ENCODE measurements around the gene PTGER1.
A peak's percentile ranks its signal among the peaks of the same experiment; 100 is the strongest.
"Not testable (repeated sequence)": the region's sequence is repeated elsewhere in the genome, so short reads cannot be mapped to it uniquely, and the experiment has no call there.

The PTGER1 gene

GRCh38 chr19:14475251-14476073, at the start of gene PTGER1:
TSS of gene PTGER1 (minus strand) at chr19:14475354. CDS start at chr19:14474320, 1,034 bp downstream.
- no peak for DNase-seq

DNA sequence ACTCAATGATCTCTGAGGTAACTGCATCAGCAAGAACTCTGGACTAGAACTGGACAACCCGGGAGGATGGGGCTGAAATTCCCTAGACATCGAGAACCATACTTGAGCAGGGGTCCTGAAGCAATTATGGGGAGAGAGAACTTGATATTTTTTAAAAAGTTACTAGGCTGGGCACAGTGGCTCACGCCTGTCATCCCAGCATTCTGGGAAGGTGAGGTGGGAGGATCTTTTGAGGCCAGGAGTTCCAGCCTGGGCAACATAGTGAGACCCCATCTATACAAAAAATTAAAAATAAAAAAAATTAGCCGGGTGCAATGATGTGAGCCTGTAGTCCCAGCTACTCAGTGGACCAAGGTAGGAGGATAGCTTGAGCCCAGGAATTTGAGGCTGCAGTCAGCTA, 45.4 kb upstream of the PTGER1 start:
- no peak for DNase-seq

DNA sequence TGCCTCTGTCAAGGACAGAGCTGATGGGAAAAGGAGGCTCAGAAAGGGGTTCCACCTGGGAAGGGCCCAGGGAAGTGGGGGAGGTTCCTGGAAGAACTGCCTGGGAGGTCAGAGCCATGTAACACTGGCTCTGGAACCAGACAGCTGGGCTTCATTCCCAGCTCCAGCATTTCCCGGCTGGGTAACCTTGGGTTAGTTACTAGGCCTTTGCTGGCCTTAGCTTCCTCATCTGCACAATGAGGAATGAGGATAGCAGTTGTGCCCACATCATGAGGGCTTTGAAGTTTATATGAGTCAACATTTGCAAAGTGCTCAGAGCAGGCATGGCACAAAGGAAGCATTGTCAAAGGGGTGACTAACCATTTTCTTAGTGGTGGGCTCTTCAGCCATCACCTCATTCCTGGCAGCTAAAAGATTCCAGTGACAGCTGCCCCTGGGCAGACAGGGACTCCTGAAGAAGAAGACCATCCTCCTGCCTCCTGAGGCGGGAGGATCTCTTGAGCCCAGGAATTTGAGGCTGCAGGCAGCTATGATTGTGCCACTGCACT, 44.8 kb upstream of the PTGER1 start:
- no peak for DNase-seq

- no peak for DNase-seq
These were observed 44.2 kb upstream of the PTGER1 start for GRCh38 chr19:14519245-14519859.

DNA sequence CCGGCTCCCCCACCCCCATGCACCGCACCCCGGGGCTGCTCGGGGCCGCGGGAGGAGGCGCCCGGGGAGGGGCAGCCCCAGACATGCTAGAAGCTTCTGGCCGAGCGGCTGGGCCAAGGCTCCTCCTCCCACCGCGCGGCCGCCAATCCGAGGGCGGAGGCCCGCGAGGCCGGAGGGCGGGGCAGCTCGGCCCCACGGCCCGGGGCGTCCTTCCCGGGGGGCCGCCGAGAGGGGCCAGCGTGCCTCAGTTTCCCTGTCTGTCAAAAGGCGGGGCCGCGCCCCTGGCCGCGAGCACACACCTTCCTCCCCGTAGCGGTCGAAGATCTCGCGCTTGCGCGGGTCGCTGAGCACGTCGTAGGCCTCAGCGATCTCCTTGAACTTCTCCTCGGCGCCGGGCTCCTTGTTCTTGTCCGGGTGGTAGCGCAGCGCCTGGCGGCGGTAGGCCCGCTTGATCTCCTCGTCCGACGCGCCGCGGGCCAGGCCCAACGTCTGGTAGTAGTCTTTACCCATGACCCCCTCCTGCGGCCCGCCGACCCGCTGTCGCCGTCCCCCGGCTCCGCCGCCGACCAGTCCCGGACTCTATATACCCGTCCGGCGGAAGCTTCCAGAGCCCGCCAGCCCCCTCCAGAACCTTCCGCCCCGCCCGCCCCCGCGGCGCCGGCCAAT, 42.8 kb upstream of the PTGER1 start, which contains the start of gene DNAJB1:
Gene DNAJB1 (minus strand): TSS at position 558 of the 666 bp plus-strand sequence. CDS start 48 bp downstream, at position 510.
- peak in 1 of 2 experiments; percentile 50 for DNase-seq

DNA sequence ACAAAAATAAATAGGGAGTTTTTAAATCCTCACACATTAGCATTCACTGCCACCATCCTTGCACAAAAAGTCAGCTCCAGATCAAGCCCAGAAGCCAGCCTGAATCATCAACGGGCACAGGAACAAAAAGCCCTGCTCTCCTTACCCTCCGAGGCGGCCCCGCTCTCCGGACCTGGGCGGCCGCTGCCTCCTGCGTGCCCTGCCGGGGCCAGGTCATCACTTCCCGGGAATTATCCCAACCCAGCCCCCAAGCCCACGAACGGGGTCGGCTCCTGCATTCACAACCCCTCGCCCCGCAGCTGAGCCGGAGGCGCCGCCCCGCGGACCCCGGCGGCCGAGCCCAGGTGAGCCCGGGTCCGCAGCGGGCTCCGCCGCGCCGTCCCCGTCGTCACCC, 42.3 kb upstream of the PTGER1 start:
- DNase-seq: no peak

DNA sequence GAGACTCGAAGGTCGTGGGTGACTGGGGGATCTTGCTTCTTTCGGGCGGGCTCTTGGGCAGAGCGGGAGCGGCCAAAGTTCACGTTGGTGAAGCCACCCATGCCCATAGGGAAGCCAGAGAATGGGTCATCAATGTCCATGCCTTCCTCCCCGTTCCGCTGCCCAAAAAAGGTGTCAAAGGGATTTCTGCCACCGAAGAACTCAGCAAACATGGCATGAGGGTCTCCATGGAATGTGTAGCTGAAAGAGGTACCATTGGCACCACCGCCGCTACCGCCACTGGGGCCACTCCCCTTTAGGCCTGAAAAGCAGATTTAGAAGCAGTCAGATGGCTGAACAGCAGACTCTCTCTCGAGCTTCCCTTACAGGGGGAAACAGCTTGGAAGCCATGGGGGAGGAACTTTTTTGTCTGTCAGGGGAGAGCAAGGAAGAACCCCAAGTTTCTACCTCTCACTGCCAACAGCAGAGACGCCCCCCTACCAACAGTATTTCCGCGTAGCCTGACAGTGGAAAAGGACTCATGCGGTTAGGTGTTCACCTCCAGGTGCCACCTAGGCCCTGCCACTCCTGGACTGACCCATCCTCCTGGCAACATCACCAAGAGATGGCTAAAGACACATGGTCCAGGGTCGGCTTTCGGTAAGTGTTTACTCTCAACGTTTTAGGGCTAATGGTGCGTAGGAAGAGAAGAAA, 41.7 kb upstream of the PTGER1 start:
- no peak for DNase-seq

GRCh38 chr19:14516048-14516534, 40.9 kb upstream of the PTGER1 start:
- no peak for DNase-seq

GRCh38 chr19:14515501-14516047, 40.4 kb upstream of the PTGER1 start:
- no peak for DNase-seq

DNA sequence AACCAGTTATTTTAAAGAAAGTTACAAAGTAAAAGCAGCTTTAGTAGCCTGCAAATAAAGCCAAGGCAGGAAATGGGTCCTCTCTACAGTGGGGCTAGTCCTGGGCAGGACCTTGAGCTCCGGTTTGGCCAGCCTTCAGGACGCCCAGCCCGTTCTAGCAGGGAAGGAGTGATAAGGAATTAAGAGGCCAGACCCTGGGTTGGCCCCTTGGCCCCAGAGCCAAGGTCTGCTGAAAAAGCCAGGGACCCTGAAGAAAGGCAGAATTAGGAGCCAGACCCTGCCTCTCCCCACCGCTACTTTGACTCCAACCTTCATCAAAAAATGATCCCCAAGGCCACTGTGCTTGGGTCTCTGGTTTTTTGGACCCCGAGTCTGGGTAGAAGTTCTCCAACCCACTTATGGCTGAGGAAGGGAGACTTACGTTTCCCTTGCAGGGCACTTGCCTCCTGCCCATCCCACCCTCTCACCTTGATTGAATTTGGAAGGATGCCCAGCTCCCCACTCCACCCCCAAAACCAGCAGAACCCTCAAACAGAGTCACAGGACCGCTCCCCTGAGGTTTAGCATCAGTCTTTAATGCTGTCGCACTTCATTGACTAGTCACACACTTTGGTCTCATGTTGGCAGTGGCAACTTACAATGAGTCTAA, 39.2 kb upstream of the PTGER1 start:
- no peak for DNase-seq

GRCh38 chr19:14512406-14512961, 37.3 kb upstream of the PTGER1 start:
- no peak for DNase-seq

DNA sequence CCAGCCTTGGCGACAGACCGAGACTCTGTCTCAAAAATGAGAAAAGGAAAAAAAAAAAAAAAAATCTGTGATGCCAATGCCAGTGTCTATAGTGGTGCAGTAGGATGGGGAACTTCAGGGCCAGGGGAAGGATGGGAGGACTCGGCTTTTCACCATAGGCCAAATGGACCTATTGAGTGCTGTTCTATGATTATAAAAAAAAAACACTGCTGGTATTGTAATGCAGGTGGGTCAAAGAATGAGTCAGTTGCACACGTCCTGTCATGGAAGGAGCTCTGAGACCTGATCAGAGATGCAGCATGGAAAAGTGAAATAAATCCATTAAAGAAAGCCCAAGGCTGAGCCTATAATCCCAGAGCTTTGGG, 36.1 kb upstream of the PTGER1 start:
- no peak for DNase-seq

DNA sequence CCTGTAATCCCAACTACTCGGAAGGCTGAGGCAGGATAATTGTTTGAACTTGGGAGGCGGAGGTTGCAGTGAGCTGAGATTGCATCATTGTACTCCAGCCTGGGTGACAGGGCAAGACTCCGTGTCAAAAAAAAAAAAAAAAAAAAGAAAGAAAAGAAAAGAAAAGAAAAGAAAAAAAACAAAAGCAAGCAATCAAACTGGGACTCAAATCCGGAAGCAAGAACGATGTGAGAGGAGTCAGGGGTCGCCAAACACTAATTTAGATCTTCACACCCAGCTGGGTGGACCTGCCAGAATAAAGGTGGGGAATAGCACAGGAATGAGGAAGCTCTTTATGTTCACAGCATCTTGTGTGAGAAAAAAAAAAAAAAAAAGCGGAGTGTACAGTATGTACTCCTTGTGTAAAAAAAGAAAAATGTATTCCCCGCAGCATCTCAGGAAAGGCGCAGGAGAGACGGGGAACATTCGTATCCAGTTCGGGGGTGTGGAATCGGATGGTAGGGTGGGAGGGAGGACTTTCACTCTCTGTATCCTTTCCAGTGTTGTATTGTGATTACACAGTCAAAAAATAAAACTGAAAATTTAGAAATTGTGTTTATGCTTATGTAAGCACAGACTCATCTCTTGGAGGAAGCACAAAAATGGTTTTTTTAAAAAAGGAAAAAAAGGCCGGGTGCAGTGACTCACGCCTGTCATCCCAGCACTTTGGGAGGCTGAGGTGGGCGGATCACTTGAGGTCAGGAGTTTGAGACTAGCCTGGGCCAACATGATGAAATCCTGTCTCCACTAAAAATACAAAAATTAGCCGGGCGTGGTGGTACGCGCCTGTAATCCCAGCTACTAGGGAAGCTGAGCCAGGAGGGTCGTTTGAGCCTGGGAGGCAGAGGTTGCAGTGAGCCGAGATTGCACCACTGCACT, 35.4 kb upstream of the PTGER1 start:
- no peak for DNase-seq

DNA sequence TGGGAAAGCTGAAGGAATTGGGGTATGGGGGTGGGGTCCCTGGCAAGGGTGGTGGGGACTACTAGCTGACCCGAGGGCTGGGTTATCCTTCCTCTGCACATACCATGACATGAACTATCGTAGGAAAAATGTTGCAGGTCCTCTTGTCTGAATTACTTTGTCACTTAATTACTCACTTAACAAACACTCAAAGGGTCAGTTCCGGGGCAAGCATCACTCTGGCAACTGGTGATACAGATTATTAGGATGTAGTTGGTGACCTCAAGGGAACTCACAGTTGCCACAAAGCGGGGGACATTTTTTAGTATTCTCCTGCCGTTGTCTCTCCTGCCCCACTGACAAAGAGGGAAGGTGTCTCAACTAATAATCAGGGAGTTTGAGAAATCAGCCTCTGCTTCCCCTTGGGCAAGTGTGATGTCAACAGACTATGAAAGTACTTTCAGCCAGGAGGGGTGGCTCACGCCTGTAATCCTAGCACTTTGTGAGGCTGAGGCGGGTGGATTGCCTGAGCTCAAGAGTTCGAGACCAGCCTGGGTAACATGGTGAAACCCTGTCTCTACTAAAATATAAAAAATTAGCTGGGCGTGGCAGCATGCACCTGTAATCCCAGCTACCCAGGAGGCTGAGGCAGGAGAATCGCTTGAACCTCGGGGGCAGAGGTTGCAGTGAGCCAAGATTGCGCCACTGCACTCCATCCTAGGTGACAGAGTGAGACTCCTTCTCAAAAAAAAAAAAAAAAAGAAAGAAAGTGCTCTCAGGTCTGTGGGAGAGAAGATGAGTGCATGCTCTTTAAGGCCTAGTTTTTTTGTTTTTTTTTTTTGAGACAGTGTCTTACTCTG, 32.8 kb upstream of the PTGER1 start:
- no peak for DNase-seq

GRCh38 chr19:14505488-14506239, 30.5 kb upstream of the PTGER1 start:
- DNase-seq: peak; percentile 44 to 61

- DNase-seq: not testable (repeated sequence)
These were observed 29.4 kb upstream of the PTGER1 start for GRCh38 chr19:14504575-14504974.

GRCh38 chr19:14503285-14503684, 28.1 kb upstream of the PTGER1 start:
- no peak for DNase-seq

DNA sequence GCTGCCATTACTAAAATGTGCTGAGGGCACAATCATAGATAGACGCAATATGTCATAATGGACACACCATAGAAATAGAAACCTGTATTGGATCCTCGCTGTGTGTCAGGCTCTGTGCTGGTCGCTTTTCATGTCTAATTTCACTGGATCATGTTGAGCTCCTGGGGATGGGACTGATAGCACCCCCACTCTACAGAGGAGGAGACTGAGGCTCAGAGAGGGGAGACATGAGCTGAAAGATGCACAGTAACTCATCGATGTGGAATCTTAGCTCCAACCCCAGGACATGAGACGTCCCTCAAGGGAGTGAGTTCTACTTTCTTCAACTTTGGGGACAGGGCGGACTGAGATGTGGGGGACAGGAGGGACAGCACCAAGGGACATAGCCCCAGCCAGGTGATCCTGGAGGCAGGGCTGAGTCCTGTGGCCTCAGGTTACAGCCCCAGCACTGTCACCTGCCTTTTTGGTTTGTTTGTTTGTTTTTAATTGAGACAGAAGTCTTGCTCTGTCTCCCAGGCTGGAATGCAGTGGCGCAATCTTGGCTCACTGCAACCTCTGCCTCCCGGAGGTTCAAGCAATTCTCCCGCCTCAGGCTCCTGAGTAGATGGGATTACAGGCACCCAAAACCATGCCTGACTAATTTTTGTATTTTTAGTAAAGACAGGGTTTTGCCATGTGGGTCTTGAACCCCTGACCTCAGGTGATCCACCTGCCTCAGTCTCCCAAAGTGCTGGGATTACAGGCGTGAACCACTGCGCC, 27.4 kb upstream of the PTGER1 start:
- DNase-seq: no peak

Measured in SHP77 (cell line).